GM10248 (cell line): Measurements from ENCODE around the gene SLC37A2.
"Not testable (repeated sequence)": the region's sequence is repeated elsewhere in the genome, so short reads cannot be mapped to it uniquely, and the experiment has no call there.

Experiments
- CTCF ChIA-PET: fragments of 300-600 bp; sonication (Branson Sonifier 250); formaldehyde crosslinking; extraction: SDS; loops from one replicate; lab custom pipeline; 2021; ENCODE audit warnings: antibody characterized with exemption; lab: Yijun Ruan, JAX
- POLR2A ChIA-PET: fragments of 350-650 bp; sonication (Branson Sonifier 250); formaldehyde crosslinking; extraction: SDS; loops from one replicate; lab custom pipeline; 2020; ENCODE audit warnings: antibody characterized with exemption; lab: Yijun Ruan, JAX
- DNase-seq: peaks from one replicate; pipeline ENCODE4 v3.0.0; 2012; ENCODE audit errors: extremely low spot score
- TF ChIP-seq, protein P1 (sequence below): IDR thresholded peaks from 2 replicates; pipeline ENCODE4 v1.5.1; 2012; ENCODE audit warnings: mild to moderate bottlenecking, low read depth; ENCODE audit errors: extremely low read depth, missing control alignments, control extremely low read depth

Gene SLC37A2

DNA sequence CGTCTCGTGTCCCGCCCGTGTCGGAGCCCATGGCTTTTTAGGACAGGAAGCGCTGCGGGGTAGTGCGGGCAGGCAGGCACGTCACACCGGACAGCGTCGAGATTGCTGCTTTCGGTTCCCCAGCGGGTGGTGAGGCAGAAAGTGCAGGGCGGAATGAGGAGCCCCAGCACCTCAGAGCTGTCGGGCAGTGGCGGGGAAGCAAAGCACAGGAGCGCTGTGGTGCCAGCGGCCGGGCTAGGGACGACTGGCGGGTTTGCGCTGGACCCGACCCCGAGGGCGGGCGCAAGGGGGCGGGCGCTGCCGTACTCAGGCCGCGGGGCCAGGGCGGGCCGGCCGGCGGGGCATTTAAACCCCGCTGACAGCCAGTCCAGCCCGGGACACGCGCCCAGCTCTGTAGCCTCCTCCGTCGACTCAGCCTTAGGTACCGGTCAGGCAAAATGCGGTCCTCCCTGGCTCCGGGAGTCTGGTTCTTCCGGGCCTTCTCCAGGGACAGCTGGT is at the start of gene SLC37A2:
SLC37A2 (plus strand) TSS at position 375 of the 498 bp plus-strand sequence; CDS start at position 438, 63 bp downstream.
- TF ChIP-seq, protein P1, sequence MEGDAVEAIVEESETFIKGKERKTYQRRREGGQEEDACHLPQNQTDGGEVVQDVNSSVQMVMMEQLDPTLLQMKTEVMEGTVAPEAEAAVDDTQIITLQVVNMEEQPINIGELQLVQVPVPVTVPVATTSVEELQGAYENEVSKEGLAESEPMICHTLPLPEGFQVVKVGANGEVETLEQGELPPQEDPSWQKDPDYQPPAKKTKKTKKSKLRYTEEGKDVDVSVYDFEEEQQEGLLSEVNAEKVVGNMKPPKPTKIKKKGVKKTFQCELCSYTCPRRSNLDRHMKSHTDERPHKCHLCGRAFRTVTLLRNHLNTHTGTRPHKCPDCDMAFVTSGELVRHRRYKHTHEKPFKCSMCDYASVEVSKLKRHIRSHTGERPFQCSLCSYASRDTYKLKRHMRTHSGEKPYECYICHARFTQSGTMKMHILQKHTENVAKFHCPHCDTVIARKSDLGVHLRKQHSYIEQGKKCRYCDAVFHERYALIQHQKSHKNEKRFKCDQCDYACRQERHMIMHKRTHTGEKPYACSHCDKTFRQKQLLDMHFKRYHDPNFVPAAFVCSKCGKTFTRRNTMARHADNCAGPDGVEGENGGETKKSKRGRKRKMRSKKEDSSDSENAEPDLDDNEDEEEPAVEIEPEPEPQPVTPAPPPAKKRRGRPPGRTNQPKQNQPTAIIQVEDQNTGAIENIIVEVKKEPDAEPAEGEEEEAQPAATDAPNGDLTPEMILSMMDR: peak; percentile 23
- peak; percentile 90 for DNase-seq
- POLR2A ChIA-PET: interaction anchor here (0.7 to 1.1 kb wide), 2 partner anchors 10 to 48 kb away, joined by 3 to 4 read pairs; partner anchors contain the start of gene TMEM218
- CTCF ChIA-PET: interaction anchor here (1.0 to 3.0 kb wide), 10 partner anchors 10 to 79 kb away, joined by 3 to 9 read pairs (median 4); no protein-coding TSS in a partner anchor

DNA sequence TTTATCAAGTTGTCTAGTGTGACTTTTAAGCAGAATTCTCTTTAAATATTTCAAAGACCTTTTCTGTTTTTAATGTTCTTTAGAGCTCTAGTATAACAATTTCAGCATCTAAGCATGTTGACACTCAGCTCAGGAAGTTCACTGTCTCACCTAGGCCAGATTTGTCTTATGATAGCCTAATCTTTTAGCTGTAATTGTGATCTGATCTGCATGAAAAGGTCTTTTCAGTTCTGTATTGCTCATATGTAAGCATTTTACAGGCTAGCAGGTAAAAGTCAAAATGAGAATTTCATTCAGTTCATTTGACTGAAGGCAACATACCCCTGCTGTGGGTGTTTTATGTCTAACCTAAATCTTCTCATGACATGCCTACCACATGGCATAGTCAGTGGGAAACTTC is 46.7 kb upstream of the SLC37A2 start:
- ChIA-PET CTCF (interaction anchor here (0.6 kb wide), 1 partner anchor 10 kb away, joined by 3 read pairs; no protein-coding TSS in a partner anchor), POLR2A (no interaction called here)
- TF ChIP-seq, protein P1: no peak
- DNase-seq: no peak

DNA sequence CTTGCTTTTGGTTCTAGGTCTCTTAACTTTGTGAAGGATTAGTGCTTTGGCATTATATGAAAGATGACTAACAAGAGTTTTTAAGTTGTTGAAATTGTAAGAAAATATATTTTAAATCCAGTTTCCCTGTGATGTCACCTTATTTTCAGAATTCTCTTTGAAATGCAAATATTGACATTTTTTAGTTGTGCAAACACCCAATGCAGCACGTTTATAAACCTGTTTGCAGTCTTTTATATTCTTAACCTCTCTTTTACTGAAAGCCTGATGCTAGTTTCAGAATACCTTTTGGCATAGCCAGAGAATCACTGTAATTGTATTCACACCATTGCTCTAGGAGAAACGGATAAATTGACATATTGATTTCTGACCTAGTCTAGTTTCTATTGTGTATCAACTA is 42.8 kb upstream of the SLC37A2 start:
- TF ChIP-seq, protein P1: no peak
- CTCF ChIA-PET: interaction anchor here (1.6 kb wide), 1 partner anchor 51 kb away, joined by 4 read pairs; no protein-coding TSS in a partner anchor
- POLR2A ChIA-PET: no interaction called here

DNA sequence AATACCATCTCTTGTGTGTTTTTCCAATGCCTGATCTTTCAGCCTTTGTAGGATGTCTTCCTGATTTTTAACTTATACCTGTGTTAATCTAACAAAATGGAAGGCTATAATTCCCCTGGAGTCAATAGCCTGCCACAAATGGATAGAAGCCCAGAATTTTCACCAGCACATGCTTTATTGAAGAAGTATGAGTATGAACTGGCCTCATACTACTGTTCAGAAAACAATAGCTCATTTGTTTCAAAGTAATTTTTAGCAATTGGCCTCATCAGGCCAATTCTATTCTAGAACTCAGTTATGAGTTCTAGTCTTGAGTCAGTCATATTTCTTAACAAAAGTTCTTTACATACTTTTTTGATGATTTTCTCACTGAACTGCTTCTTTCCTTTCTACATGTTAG is 40.6 kb upstream of the SLC37A2 start:
- DNase-seq: no peak
- POLR2A ChIA-PET: no interaction called here
- CTCF ChIA-PET: interaction anchor here (1.4 kb wide), 2 partner anchors 21 to 30 kb away, joined by 3 to 4 read pairs; no protein-coding TSS in a partner anchor
- TF ChIP-seq, protein P1: no peak

More for the DNA sequence above, 42.8 kb upstream of the SLC37A2 start:
- no peak for DNase-seq

DNA sequence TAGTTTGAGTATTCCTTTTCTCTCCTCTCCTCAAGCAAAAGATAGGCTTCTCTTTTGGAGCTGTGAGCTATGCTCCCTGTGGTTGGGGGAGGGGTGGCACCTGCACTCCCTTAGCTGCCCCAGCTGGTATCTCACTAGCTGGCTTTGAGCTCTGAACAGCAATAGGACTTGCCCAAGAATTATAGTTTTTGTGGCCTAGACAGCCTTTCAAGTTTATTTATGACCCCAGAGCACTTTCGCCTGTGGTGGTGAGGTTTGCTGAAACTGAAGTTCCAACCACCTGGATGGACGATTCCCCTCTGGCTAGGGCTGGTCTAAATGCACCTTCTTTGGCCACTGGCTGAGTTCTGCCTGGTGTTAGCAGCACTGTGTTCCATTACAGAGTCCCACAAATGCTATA is 37.1 kb upstream of the SLC37A2 start:
- DNase-seq: no peak
- TF ChIP-seq, protein P1: no peak
- CTCF ChIA-PET: interaction anchor here (0.7 to 1.7 kb wide), 3 partner anchors 10 to 116 kb away, joined by 3 to 4 read pairs (median 3); no protein-coding TSS in a partner anchor
- POLR2A ChIA-PET: no interaction called here

DNA sequence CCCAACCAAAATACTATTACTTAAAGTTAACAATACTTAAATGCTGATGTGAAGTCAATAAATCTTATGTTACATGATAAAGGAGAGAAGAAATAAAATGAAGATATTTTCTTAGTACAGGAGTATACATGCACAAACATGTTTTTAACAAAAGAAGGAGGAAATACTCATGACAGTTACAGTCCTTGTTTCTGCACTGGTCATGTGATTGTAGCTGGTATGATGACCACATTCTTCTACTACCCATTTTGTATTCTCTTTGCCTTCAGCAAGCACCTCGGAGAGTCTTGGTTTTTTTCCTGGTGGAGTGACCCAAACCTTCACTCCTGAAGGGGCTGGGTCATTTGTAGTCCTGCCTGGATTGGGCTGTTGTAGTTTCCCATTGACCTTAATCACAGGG is 33.7 kb upstream of the SLC37A2 start:
- DNase-seq, CTCF ChIA-PET, POLR2A ChIA-PET: not testable (repeated sequence)

DNA sequence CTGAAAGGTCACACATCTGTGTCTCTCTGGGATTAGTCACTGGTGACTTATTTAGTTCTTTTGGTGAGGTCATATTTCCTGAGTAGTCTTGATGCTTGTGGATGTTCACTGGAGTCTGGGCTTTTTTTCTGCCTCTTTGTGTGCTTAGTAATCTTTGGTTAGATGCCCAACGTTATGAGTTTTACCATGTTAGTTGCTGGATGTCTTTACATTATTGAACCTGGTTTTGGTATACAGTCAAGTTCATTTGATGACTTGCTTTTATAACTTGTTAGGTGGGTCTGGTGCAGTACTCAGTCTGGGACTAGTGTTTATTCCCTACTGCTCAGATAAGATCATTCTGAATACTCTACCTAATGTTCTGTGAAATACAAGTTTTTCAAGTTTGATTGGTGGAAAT is 26.2 kb upstream of the SLC37A2 start:
- ChIA-PET CTCF (no interaction called here), POLR2A (no interaction called here)
- TF ChIP-seq, protein P1: no peak
- DNase-seq: no peak
